ENCODE measurements around the gene BABAM1.
A peak's percentile ranks its signal among the peaks of the same experiment; 100 is the strongest.

BABAM1 gene

DNA sequence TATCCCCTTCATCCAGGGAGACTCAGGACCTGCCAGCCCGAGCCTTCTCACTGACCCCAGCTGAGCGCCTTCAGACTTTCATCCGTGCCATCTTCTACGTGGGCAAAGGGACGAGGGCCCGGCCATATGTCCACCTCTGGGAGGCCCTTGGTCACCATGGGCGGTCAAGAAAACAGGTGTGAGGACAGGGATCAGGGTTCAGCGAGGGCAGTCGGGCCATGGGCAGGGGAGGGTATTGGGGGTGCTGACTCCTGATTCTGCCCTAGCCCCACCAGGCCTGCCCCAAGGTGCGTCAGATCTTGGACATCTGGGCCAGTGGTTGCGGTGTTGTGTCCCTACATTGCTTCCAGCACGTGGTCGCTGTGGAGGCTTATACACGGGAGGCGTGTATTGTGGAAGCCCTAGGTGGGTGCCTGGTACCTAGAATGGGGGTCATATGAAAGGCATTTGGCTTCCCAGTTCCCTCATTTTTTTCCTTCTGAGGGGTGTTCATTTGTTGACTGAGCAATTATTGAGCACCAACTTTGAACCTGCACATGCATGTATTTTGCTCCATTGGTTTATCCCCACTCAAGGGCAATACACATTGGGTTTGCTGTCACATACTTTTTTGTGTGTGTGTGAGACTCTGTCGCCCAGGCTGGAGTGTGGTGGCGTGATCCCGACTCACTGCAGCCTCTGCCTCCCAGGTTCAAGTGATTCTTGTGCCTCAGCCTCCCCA is 18.3 kb downstream of the BABAM1 start:
- Mint-ChIP-seq H3K27ac (no peak overlapping the region), H3K4me3 (no peak overlapping the region)

DNA sequence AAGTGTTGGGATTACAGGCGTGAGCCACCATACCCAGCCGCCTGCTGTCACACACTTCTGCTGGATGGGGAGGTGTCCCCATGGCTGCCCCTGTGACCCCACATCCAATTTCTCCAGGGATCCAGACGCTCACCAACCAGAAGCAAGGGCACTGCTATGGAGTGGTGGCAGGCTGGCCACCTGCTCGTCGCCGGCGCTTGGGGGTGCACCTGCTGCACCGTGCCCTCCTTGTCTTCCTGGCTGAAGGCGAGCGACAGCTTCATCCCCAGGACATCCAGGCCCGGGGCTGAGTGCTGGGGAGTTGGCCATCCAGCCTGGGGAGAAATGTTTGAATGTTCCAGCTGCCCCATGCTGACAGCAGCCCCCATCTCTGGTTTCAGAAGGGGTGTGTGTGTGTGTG is 19.0 kb downstream of the BABAM1 start:
- peaks cover 39% of the 10 kb centered on the region for H3K27me3 Mint-ChIP-seq (ENCODE audit: low read depth, poor library complexity)
- no peaks in the 10 kb centered on the region for H3K9me3 Mint-ChIP-seq
- DNase-seq, result no peak
- TF ChIP-seq, protein P1, sequence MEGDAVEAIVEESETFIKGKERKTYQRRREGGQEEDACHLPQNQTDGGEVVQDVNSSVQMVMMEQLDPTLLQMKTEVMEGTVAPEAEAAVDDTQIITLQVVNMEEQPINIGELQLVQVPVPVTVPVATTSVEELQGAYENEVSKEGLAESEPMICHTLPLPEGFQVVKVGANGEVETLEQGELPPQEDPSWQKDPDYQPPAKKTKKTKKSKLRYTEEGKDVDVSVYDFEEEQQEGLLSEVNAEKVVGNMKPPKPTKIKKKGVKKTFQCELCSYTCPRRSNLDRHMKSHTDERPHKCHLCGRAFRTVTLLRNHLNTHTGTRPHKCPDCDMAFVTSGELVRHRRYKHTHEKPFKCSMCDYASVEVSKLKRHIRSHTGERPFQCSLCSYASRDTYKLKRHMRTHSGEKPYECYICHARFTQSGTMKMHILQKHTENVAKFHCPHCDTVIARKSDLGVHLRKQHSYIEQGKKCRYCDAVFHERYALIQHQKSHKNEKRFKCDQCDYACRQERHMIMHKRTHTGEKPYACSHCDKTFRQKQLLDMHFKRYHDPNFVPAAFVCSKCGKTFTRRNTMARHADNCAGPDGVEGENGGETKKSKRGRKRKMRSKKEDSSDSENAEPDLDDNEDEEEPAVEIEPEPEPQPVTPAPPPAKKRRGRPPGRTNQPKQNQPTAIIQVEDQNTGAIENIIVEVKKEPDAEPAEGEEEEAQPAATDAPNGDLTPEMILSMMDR (IDR thresholded peaks at IDR 0.05), result no peak
- no peak overlapping the region for H3K4me3 Mint-ChIP-seq
- no peak overlapping the region for H3K27ac Mint-ChIP-seq
- peaks cover 9% of the 10 kb centered on the region for H3K4me1 Mint-ChIP-seq
- no peaks in the 10 kb centered on the region for H3K36me3 Mint-ChIP-seq (ENCODE audit: low read depth)

More for the DNA sequence above, 18.3 kb downstream of the BABAM1 start:
- no peaks in the 10 kb centered on the region for H3K9me3 Mint-ChIP-seq
- H3K4me1 Mint-ChIP-seq, result peaks cover 9% of the 10 kb centered on the region
- DNase-seq, result no peak
- peaks cover 42% of the 10 kb centered on the region for H3K27me3 Mint-ChIP-seq (ENCODE audit: low read depth, poor library complexity)
- no peaks in the 10 kb centered on the region for H3K36me3 Mint-ChIP-seq (ENCODE audit: low read depth)
- TF ChIP-seq, protein P1 (IDR thresholded peaks at IDR 0.05), result no peak

- Mint-ChIP-seq H3K27me3 (ENCODE audit: low read depth, poor library complexity) (peaks cover 36% of the 10 kb centered on the region), H3K27ac (no peak overlapping the region), H3K4me1 (peaks cover 9% of the 10 kb centered on the region), H3K4me3 (no peak overlapping the region), H3K36me3 (ENCODE audit: low read depth) (no peaks in the 10 kb centered on the region), H3K9me3 (no peaks in the 10 kb centered on the region)
- TF ChIP-seq, protein P1 (IDR thresholded peaks at IDR 0.05), result no peak
- no peak for DNase-seq
Measured at GRCh38 chr19:17286752-17287151, 19.5 kb downstream of the BABAM1 start.

DNA sequence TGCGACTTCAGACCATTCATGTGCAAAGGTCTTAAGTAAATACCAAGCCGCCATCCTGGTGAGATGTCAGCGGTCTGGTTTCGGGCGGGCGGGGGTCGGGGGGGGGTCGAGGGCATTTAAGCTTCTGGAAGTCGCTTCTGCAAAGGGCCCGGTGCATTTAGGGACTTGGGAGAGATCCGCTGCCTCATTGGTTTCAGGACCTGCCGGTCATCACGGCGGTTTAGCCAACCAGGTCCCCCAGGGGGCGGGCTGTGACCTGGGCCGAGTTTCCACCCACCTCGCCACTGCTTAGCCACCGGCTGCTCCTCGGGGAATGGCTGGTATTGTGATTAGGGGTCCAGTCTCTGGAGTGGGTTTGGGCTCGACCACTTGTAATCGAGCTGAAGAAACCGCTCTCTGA is 22.2 kb downstream of the BABAM1 start:
- TF ChIP-seq, protein P1 (IDR thresholded peaks at IDR 0.05), result no peak
- peaks cover 18% of the 10 kb centered on the region for H3K27me3 Mint-ChIP-seq (ENCODE audit: low read depth, poor library complexity)
- peaks cover 1% of the 10 kb centered on the region for H3K36me3 Mint-ChIP-seq (ENCODE audit: low read depth)
- peaks cover 14% of the 10 kb centered on the region for H3K4me1 Mint-ChIP-seq
- no peak overlapping the region for H3K27ac Mint-ChIP-seq
- DNase-seq, result peak; percentile 84
- H3K4me3 Mint-ChIP-seq, result no peak overlapping the region
- H3K9me3 Mint-ChIP-seq, result no peaks in the 10 kb centered on the region

- Mint-ChIP-seq H3K36me3 (ENCODE audit: low read depth) (peaks cover 23% of the 10 kb centered on the region), H3K27me3 (ENCODE audit: low read depth, poor library complexity) (peaks cover 11% of the 10 kb centered on the region), H3K4me1 (peaks cover 14% of the 10 kb centered on the region), H3K27ac (peak overlapping the region; percentile 96), H3K4me3 (peak overlapping the region; percentile 79), H3K9me3 (no peaks in the 10 kb centered on the region)
- TF ChIP-seq, protein P1 (IDR thresholded peaks at IDR 0.05), result peak; percentile 42
- DNase-seq, result peak; percentile 92
Measured at GRCh38 chr19:17292301-17293074, 25.2 kb downstream of the BABAM1 start.

Measured in nephron progenitor cell (in vitro differentiated cells).